ENCODE results near the gene SIN3A.

Gene SIN3A

GRCh38 chr15:75327491-75327890 lies 124.0 kb downstream of the SIN3A start:
- no peak for DNase-seq

DNA sequence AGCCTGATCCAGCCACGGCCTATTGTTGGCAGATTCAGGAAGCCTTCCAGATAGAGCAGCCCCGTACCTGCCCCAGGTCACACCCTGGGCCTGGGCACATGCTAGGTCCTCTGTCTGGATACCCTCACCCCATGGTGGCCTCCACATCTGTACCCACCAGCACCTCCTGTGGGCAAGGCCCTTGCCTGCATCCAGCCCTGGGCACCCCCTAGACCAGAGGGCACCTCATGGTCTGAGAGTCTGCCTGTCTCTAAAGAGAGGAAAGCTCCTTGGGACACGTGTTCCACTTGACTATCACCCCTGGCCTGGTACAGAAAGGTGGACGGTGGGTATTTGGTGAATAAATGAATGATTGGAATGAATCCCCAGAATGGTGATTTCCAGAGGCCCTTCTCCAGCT lies 124.5 kb downstream of the SIN3A start:
- no peak for DNase-seq

GRCh38 chr15:75325922-75326321 lies 125.6 kb downstream of the SIN3A start:
- DNase-seq, result no peak

- no peak for DNase-seq
Measured at GRCh38 chr15:75321711-75322110, 129.8 kb downstream of the SIN3A start.
